Panc1 (cell line): Measurements from ENCODE around the gene SUCLG2. TPM values are rescaled to one million over a fixed set of nuclear protein-coding genes. Genes with fewer than 3 reads are reported as not detected.

Experiments
- ATAC-seq: fragments of 200-7000 bp; cut with Tn5 transposase; 2 replicates; pipeline ENCODE4 v1.9.1; 2020; ENCODE audit warnings: mild to moderate bottlenecking, moderate library complexity
- BruUV-seq: library from RNA; stranded (reverse); fragments of 400-500 nt; replicated peaks from 2 replicates; lab custom pipeline; 2021; lab: Mats Ljungman, UMichigan
- CTCF ChIA-PET: fragments of 300-600 bp; sonication (Branson Sonifier 250); formaldehyde crosslinking; loops from one replicate; lab custom pipeline; 2022; ENCODE audit warnings: antibody characterized with exemption; lab: Charles Lee
- POLR2A ChIA-PET: fragments of 300-600 bp; sonication (Branson Sonifier 250); formaldehyde crosslinking; loops from one replicate; lab custom pipeline; 2022; ENCODE audit warnings: antibody characterized with exemption; lab: Charles Lee
- DNase-seq: peaks from one replicate; pipeline ENCODE4 v3.0.0-alpha.2; 2010; ENCODE audit warnings: low read depth, low spot score
- H3K27ac ChIP-seq: 2 replicates; pipeline ENCODE4 v1.5.1; 2011; ENCODE audit warnings: mild to moderate bottlenecking, low read length, inconsistent platforms
- H3K27me3 ChIP-seq: fragments of 200-500 bp; sonication (Bioruptor generic); 2 replicates; pipeline ENCODE4 v1.6.0; 2014; ENCODE audit warnings: low read length, inconsistent platforms; ENCODE audit not compliant: control insufficient read depth, insufficient read depth
- H3K36me3 ChIP-seq: fragments of 200-500 bp; sonication (Bioruptor generic); 2 replicates; pipeline ENCODE4 v1.5.1; 2014; ENCODE audit warnings: inconsistent platforms, mild to moderate bottlenecking, low read length, moderate library complexity; ENCODE audit not compliant: control insufficient read depth, insufficient read depth
- H3K4me1 ChIP-seq: 2 replicates; pipeline ENCODE4 v1.5.1; 2011; ENCODE audit warnings: inconsistent platforms, mild to moderate bottlenecking, low read length, moderate library complexity; ENCODE audit not compliant: control insufficient read depth, insufficient read depth
- H3K4me3 ChIP-seq, 2 experiments: 2 replicates each; pipeline ENCODE4 v1.5.1; 2011 to 2012; ENCODE audit warnings: low read depth in 2 of 2, low read length in 2 of 2, mild to moderate bottlenecking in 2 of 2, inconsistent platforms in 1 of 2, moderate library complexity in 1 of 2
- H3K9me3 ChIP-seq: fragments of 200-500 bp; sonication (Bioruptor generic); 2 replicates; pipeline ENCODE4 v1.5.1; 2014; ENCODE audit warnings: low read depth, mild to moderate bottlenecking, inconsistent platforms, low read length, moderate library complexity; ENCODE audit not compliant: control insufficient read depth, insufficient read depth
- CTCF ChIP-seq: fragments of 450-650 bp; IDR thresholded peaks from 2 replicates; pipeline ENCODE4 v1.5.1; 2017; ENCODE audit warnings: mild to moderate bottlenecking
- POLR2AphosphoS5 ChIP-seq: IDR thresholded peaks from 2 replicates; pipeline ENCODE4 v1.6.1; 2012; ENCODE audit warnings: mild to moderate bottlenecking, low read depth, low read length, moderate library complexity
- REST ChIP-seq, 2 experiments: IDR thresholded peaks; 2 replicates each; pipeline ENCODE4 v1.6.1; 2011 to 2012; ENCODE audit warnings: low read depth in 2 of 2, control low read depth in 1 of 2, low read length in 1 of 2, mild to moderate bottlenecking in 1 of 2, moderate library complexity in 1 of 2; ENCODE audit not compliant: insufficient read depth in 1 of 2
- SIN3A ChIP-seq: IDR thresholded peaks from 2 replicates; pipeline ENCODE4 v1.6.1; 2012; ENCODE audit warnings: low read depth, mild to moderate bottlenecking, low read length, moderate library complexity, borderline replicate concordance; ENCODE audit not compliant: insufficient read depth
- TCF7L2 ChIP-seq: IDR thresholded peaks from 2 replicates; pipeline ENCODE4 v1.6.1; 2011; ENCODE audit warnings: mild to moderate bottlenecking, low read depth, low read length, inconsistent platforms
- in situ Hi-C: cut with HindIII; loops from 2 replicates; pipeline ENCODE4 v1.10.0; 2016; ENCODE audit warnings: low sequenced_read_pairs, low pct_unique_long_range_greater_than_20kb
- intact Hi-C: fragments of 100-400 bp; cut with micrococcal nuclease; formaldehyde crosslinking; loops from one replicate; pipeline ENCODE4 v1.10.0; 2022; ENCODE audit not compliant: unreplicated experiment
- total RNA-seq: library from RNA; stranded (reverse); gene quantifications from one replicate; pipeline ENCODE4 v1.2.1, GENCODE V29; 2021; ENCODE audit not compliant: unreplicated experiment

The SUCLG2 gene
- total RNA-seq, 1 experiment from 2014 or later: 28.3 TPM

- ChIA-PET POLR2A (no interaction called here), CTCF (no interaction called here)
- no peak overlapping the region for H3K4me3 ChIP-seq
- BruUV-seq: no TSS peak
- no peaks in the 10 kb centered on the region for H3K9me3 ChIP-seq
- intact Hi-C loops: no loop called here
- no peaks in the 10 kb centered on the region for H3K36me3 ChIP-seq
- DNase-seq (no peak), ATAC-seq (no peak)
- no peaks in the 10 kb centered on the region for H3K4me1 ChIP-seq
- no peaks in the 10 kb centered on the region for H3K27me3 ChIP-seq
- TF ChIP-seq POLR2AphosphoS5 (no peak), REST (IDR thresholded peaks at IDR 0.05; ENCODE audit: insufficient read depth in 1 of 2, low read depth in 2 of 2, low read length in 1 of 2) (no peak), TCF7L2 (no peak), SIN3A (no peak), CTCF (no peak)
- in situ Hi-C loops: no loop called here
- no peak overlapping the region for H3K27ac ChIP-seq
Observed at GRCh38 chr3:67478423-67478822, 176.0 kb downstream of the SUCLG2 start.

- H3K36me3 ChIP-seq: no peaks in the 10 kb centered on the region
- no peaks in the 10 kb centered on the region for H3K4me1 ChIP-seq
- ATAC-seq (no peak), DNase-seq (no peak)
- BruUV-seq: no TSS peak
- POLR2A ChIA-PET: no interaction called here
- no peaks in the 10 kb centered on the region for H3K9me3 ChIP-seq
- no peak overlapping the region for H3K4me3 ChIP-seq
- in situ Hi-C loops (no loop called here), intact Hi-C loops (no loop called here)
- no peak overlapping the region for H3K27ac ChIP-seq
- CTCF ChIA-PET: no interaction called here
- TF ChIP-seq POLR2AphosphoS5: no peak
- TF ChIP-seq TCF7L2: no peak
- no peaks in the 10 kb centered on the region for H3K27me3 ChIP-seq
Observed at GRCh38 chr3:67474311-67474710, 180.1 kb downstream of the SUCLG2 start.

- no peak for TF ChIP-seq SIN3A
- TF ChIP-seq POLR2AphosphoS5: no peak
- H3K9me3 ChIP-seq: no peaks in the 10 kb centered on the region
- intact Hi-C loops: no loop called here
- in situ Hi-C loops: no loop called here
- H3K4me1 ChIP-seq: no peaks in the 10 kb centered on the region
- no peaks in the 10 kb centered on the region for H3K27me3 ChIP-seq
- H3K27ac ChIP-seq: no peak overlapping the region
- DNase-seq: no peak
- ChIA-PET CTCF (no interaction called here), POLR2A (no interaction called here)
- H3K36me3 ChIP-seq: no peaks in the 10 kb centered on the region
- no TSS peak for BruUV-seq
- no peak for ATAC-seq
- no peak overlapping the region for H3K4me3 ChIP-seq
Observed at GRCh38 chr3:67472674-67473201, 181.7 kb downstream of the SUCLG2 start.
